SW480 (cell line): ENCODE results near the gene ACTRT2.

Experiments
- DNase-seq: peaks from one replicate; pipeline ENCODE4 v3.0.0-alpha.2; 2016; ENCODE audit warnings: low spot score

The ACTRT2 gene

GRCh38 chr1:3018576-3018975 lies 2.7 kb upstream of the ACTRT2 start:
- DNase-seq: no peak

DNA sequence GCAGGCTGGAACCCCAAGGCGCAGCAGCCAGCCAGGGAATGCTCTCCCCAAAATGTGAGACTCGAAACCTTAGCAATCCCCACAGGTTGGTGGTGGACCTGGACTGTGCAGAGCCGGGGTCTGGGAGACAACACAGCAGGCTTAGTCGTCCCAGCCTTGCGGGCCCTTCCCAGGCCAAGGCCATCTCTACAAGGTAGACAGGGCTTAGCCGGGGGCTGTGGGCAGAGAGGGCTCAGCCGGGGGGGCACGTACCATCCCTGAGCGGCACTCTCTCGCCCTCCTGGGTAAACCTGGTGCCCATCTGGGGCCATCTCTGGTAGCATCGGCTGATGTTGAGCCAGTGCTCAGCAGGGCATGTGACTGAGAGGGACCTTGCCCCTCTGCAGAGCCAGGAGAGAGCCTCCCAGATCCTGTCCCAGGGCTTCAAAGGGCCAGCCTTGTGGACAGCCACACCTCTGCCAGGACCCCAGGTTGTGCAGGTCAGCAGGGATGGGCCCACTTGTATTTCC lies 2.2 kb upstream of the ACTRT2 start:
- no peak for DNase-seq

- DNase-seq: no peak
Observed at GRCh38 chr1:3019516-3020051, 1.7 kb upstream of the ACTRT2 start.

GRCh38 chr1:3020263-3020909 lies 881 bp upstream of the ACTRT2 start:
- DNase-seq: no peak

- DNase-seq: no peak
Observed at GRCh38 chr1:3021801-3022401, 634 bp downstream of the ACTRT2 start.

- no peak for DNase-seq
Observed at GRCh38 chr1:3022511-3022973, 1.3 kb downstream of the ACTRT2 start.

GRCh38 chr1:3022976-3023375 lies 1.7 kb downstream of the ACTRT2 start:
- DNase-seq: no peak

DNA sequence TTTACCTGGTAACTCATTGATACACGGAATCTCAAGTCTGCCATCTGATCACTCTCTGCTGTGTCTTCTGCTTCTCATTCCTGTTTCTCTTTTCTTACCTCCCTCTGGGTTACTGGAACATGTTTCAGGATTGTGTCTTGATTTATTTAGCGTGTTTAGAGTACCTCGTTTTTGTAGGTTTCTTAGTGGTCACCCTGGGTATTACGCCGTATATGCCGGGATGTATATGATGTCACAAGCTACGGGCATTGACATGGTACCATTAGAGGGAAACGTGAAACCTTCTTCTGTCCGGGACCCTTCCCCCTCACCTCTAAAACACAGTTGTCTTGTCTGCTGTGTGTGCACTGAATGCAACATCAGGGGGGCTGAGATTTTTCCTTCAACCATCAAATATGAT lies 2.8 kb downstream of the ACTRT2 start:
- DNase-seq: peak; percentile 13

- DNase-seq: no peak
Observed at GRCh38 chr1:3024588-3024987, 3.3 kb downstream of the ACTRT2 start.

DNA sequence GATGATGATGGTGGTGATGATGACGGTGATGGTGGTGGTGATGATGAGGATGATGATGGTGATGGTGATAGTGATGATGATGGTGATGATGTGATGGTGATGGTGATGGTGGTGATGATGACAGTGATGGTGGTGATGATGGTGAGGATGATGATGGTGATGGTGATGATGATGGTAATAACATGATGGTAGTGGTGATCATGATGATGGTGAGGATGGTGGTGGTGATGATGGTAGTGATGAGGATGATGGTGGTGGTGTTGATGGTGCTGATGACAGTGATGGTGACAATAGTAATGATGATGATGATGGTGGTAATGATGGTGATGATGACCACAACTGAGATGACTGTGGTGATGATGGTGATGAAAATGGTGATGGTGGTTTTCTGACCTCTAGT lies 4.9 kb downstream of the ACTRT2 start:
- no peak for DNase-seq

- no peak for DNase-seq
Observed at GRCh38 chr1:3026581-3027391, 5.5 kb downstream of the ACTRT2 start.

DNA sequence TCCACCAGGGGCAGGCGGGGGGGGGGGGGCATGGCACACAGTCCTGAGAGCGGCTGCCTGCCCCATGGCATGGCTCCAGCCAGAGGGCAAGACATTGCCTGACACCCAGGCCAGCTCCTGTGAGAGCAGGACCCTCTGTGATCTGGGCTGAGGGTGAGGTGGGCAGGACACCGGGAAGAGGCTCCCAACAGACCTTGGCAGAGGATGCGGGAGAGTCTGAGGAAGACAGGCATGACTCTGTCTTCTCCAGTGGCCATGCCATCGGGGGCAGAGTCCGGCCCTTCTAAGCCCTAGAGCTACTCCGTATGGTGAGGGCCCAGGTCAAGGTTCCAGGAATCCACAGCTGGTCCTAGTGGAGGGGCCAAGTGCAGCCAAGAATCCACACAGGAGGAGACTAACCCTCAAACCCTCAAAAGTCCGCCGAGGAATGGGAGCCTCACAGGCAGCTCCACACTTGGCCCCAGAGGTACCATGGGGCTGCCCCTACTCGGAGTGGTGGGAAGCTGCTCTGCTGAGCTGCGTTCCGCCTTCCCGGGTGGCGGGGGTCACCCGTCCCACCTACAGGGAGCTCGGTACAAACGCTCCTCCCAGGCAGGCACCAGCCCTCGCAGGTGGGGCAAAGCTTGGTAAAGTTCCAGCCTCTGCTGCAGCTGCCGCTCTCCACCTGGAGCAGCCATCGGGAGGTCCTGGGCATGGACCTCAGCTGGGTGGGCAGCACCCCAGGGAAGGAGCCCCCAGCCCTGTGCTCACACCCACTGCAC lies 6.5 kb downstream of the ACTRT2 start:
- no peak for DNase-seq

- no peak for DNase-seq
Observed at GRCh38 chr1:3028531-3029282, 7.4 kb downstream of the ACTRT2 start.

GRCh38 chr1:3029481-3029961 lies 8.3 kb downstream of the ACTRT2 start:
- DNase-seq: no peak

GRCh38 chr1:3029991-3030662 lies 8.9 kb downstream of the ACTRT2 start:
- no peak for DNase-seq

DNA sequence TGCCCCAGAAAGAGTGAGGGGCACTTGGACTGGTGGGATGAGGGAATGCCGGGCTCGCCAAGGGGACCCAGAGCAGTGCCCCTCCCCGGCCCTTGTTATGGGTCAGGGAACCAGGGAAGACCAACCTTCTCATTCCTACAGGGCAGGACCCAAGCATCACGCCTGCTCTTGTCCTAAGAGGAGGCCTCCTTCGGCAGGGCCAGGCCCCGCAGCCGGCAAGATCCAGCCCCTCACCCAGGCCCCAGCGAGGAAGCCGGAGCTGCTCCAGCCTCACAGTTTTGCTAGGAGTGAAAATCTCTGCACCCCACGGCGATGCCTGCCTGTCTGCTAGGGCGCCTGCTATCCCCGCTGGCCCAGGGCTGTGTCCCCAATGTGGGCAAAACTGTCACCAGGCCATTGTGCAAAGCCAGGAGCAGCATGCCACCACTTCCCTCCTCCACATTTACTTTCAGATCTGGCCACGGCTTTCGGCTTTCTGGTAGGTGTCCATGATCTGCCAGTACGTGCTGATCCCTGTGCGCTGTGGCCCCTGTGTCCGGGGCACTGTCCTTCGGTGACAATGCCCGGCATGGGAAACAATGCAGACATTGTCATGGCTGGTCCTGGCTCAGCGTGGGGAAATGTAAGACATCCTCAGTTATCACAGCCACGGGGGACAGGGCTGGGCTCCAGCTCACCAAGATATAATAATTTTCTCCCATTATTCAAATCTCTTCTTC lies 9.6 kb downstream of the ACTRT2 start:
- DNase-seq: no peak

GRCh38 chr1:3031401-3032221 lies 10.3 kb downstream of the ACTRT2 start:
- no peak for DNase-seq

GRCh38 chr1:3032371-3033039 lies 11.2 kb downstream of the ACTRT2 start:
- no peak for DNase-seq
